DOHH2 (cell line): Measurements from ENCODE around the gene CEP95.
"Not testable (repeated sequence)": the region's sequence is repeated elsewhere in the genome, so short reads cannot be mapped to it uniquely, and the experiment has no call there.

Experiments
- H3F3A ChIP-seq: fragments of 200-600 bp; sonication (generic), shearing (Covaris generic); 2 replicates; pipeline ENCODE4 v1.6.0; 2016; ENCODE audit warnings: antibody characterized with exemption, mild to moderate bottlenecking; ENCODE audit not compliant: control insufficient read depth, insufficient read depth
- H3K27ac ChIP-seq: fragments of 200-600 bp; sonication (generic); 2 replicates; pipeline ENCODE4 v1.5.1; 2014; ENCODE audit warnings: low read depth, mild to moderate bottlenecking, low read length, moderate library complexity
- H3K27me3 ChIP-seq: fragments of 200-600 bp; sonication (generic); 2 replicates; pipeline ENCODE4 v1.6.1; 2014; ENCODE audit warnings: mild to moderate bottlenecking, low read length, mixed read lengths; ENCODE audit not compliant: control insufficient read depth
- H3K36me3 ChIP-seq: fragments of 200-600 bp; sonication (generic); 2 replicates; pipeline ENCODE4 v1.6.1; 2014; ENCODE audit warnings: mild to moderate bottlenecking, low read length, moderate library complexity, mixed read lengths; ENCODE audit not compliant: control insufficient read depth
- H3K4me1 ChIP-seq: fragments of 200-600 bp; sonication (generic); 2 replicates; pipeline ENCODE4 v1.6.1; 2014; ENCODE audit warnings: mild to moderate bottlenecking, low read length, mixed read lengths; ENCODE audit not compliant: control insufficient read depth
- H3K4me2 ChIP-seq: fragments of 200-600 bp; sonication (generic); 2 replicates; pipeline ENCODE4 v1.6.0; 2014; ENCODE audit warnings: mild to moderate bottlenecking, low read length, moderate library complexity
- H3K4me3 ChIP-seq: fragments of 200-600 bp; sonication (generic); 2 replicates; pipeline ENCODE4 v1.5.1; 2014; ENCODE audit warnings: mild to moderate bottlenecking, low read length, mixed read lengths
- H3K79me2 ChIP-seq: fragments of 200-600 bp; sonication (generic); 2 replicates; pipeline ENCODE4 v1.6.1; 2014; ENCODE audit warnings: mild to moderate bottlenecking, low read length, mixed read lengths; ENCODE audit not compliant: control insufficient read depth
- H3K9me2 ChIP-seq: fragments of 200-600 bp; sonication (generic); replicated peaks from 2 replicates; pipeline ENCODE4 v1.6.1; 2014; ENCODE audit warnings: mild to moderate bottlenecking, low read length, mixed read lengths; ENCODE audit not compliant: control insufficient read depth
- H3K9me3 ChIP-seq: fragments of 200-600 bp; sonication (generic); 2 replicates; pipeline ENCODE4 v1.6.1; 2014; ENCODE audit warnings: antibody characterized with exemption, low read length, mixed read lengths; ENCODE audit not compliant: control insufficient read depth, insufficient read depth
- H4K20me1 ChIP-seq: fragments of 200-600 bp; sonication (generic); 2 replicates; pipeline ENCODE4 v1.6.0; 2014; ENCODE audit warnings: low read depth, mild to moderate bottlenecking, antibody characterized with exemption, low read length, moderate library complexity; ENCODE audit not compliant: control insufficient read depth, insufficient read depth
- EZH2phosphoT487 ChIP-seq: fragments of 200-600 bp; sonication (generic); IDR thresholded peaks from 2 replicates; pipeline ENCODE4 v1.6.1; 2017; ENCODE audit warnings: borderline replicate concordance, mild to moderate bottlenecking, antibody characterized with exemption, low read length, moderate library complexity, mixed read lengths
- TF ChIP-seq, protein P1 (sequence below): fragments of 200-600 bp; sonication (generic); IDR thresholded peaks from one replicate; pipeline ENCODE4 v1.5.1; 2014; ENCODE audit warnings: antibody characterized with exemption, mild to moderate bottlenecking, low read depth, low read length; ENCODE audit not compliant: poor library complexity, severe bottlenecking

The CEP95 gene

DNA sequence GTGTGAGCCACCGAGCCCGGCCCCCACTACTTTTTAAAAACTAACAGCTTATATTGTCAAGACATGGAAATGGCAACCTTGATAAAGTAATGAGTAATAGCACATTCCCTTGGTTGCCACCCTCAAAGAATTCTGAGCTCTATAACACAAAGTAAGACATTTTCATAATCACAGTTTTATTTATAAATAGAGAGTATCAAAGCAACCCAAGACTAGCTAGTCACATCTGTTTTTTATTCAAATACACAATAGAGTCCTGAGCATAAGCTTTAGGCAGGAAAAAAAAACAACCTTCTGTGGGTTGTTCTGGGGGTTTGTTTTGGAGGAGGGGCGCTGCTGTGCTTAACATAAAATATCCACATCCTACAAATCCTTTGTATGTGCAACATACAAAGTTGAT lies 68.7 kb downstream of the CEP95 start:
- TF ChIP-seq, protein P1, sequence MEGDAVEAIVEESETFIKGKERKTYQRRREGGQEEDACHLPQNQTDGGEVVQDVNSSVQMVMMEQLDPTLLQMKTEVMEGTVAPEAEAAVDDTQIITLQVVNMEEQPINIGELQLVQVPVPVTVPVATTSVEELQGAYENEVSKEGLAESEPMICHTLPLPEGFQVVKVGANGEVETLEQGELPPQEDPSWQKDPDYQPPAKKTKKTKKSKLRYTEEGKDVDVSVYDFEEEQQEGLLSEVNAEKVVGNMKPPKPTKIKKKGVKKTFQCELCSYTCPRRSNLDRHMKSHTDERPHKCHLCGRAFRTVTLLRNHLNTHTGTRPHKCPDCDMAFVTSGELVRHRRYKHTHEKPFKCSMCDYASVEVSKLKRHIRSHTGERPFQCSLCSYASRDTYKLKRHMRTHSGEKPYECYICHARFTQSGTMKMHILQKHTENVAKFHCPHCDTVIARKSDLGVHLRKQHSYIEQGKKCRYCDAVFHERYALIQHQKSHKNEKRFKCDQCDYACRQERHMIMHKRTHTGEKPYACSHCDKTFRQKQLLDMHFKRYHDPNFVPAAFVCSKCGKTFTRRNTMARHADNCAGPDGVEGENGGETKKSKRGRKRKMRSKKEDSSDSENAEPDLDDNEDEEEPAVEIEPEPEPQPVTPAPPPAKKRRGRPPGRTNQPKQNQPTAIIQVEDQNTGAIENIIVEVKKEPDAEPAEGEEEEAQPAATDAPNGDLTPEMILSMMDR = no peak
- TF ChIP-seq EZH2phosphoT487 = no peak
- Histone ChIP-seq H4K20me1 (no peaks in the 10 kb centered on the region), H3K9me2 (no peaks in the 10 kb centered on the region), H3K9me3 (no peaks in the 10 kb centered on the region), H3K4me2 (no peak overlapping the region), H3K27ac (no peak overlapping the region), H3K27me3 (no peaks in the 10 kb centered on the region), H3K36me3 (peaks cover 19% of the 10 kb centered on the region), H3K4me1 (peaks cover 15% of the 10 kb centered on the region), H3K4me3 (no peak overlapping the region), H3F3A (peaks cover 6% of the 10 kb centered on the region; the same call in 1 of the 2 replicates), H3K79me2 (no peaks in the 10 kb centered on the region)

DNA sequence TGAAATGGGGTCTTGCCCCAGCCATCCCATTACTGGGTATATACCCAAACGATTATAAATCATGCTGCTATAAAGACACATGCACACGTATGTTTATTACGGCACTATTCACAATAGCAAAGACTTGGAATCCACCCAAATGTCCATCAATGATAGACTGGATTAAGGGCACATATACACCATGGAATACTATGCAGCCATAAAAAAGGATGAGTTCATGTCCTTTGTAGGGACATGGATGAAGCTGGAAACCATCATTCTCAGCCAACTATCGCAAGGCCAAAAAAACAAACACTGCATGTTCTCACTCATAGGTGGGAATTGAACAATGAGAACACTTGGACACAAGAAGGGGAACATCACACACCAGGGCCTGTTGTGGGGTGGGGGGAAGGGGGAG lies 70.2 kb downstream of the CEP95 start:
- H4K20me1 ChIP-seq, H3K9me2 ChIP-seq, H3F3A ChIP-seq, H3K9me3 ChIP-seq, H3K27me3 ChIP-seq, H3K4me2 ChIP-seq, H3K4me3 ChIP-seq, H3K27ac ChIP-seq, H3K79me2 ChIP-seq: not testable (repeated sequence)
- Histone ChIP-seq H3K4me1 (peaks cover 12% of the 10 kb centered on the region), H3K36me3 (peaks cover 16% of the 10 kb centered on the region)

DNA sequence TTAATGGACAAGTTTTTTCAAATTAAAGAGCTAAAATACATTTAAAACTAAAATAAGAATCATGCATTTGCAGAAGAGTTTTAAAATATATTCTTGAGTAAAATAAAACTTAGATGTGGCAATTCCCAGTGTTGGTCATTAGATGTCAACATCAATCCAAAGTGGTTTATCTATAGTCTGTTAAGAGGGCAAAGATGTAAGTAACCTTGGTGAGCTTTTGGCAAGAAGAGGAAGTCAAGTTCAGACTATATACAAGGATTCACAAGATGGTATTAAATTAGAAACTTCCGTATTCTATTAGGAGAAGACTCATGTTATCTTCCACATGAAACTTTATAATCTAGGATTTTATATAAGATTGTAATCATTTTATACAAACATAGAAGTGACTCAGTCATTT lies 73.1 kb downstream of the CEP95 start:
- H3K9me2 ChIP-seq = no peaks in the 10 kb centered on the region
- H4K20me1 ChIP-seq = no peaks in the 10 kb centered on the region
- H3F3A ChIP-seq = peaks cover under 1% of the 10 kb centered on the region; the same call in 1 of the 2 replicates
- H3K9me3 ChIP-seq = no peaks in the 10 kb centered on the region
- no peak overlapping the region for H3K4me3 ChIP-seq
- no peaks in the 10 kb centered on the region for H3K79me2 ChIP-seq
- no peaks in the 10 kb centered on the region for H3K27me3 ChIP-seq
- no peak overlapping the region for H3K4me2 ChIP-seq
- H3K36me3 ChIP-seq = peaks cover 22% of the 10 kb centered on the region
- TF ChIP-seq, protein P1 = no peak
- TF ChIP-seq EZH2phosphoT487 = no peak
- no peaks in the 10 kb centered on the region for H3K4me1 ChIP-seq
- no peak overlapping the region for H3K27ac ChIP-seq

DNA sequence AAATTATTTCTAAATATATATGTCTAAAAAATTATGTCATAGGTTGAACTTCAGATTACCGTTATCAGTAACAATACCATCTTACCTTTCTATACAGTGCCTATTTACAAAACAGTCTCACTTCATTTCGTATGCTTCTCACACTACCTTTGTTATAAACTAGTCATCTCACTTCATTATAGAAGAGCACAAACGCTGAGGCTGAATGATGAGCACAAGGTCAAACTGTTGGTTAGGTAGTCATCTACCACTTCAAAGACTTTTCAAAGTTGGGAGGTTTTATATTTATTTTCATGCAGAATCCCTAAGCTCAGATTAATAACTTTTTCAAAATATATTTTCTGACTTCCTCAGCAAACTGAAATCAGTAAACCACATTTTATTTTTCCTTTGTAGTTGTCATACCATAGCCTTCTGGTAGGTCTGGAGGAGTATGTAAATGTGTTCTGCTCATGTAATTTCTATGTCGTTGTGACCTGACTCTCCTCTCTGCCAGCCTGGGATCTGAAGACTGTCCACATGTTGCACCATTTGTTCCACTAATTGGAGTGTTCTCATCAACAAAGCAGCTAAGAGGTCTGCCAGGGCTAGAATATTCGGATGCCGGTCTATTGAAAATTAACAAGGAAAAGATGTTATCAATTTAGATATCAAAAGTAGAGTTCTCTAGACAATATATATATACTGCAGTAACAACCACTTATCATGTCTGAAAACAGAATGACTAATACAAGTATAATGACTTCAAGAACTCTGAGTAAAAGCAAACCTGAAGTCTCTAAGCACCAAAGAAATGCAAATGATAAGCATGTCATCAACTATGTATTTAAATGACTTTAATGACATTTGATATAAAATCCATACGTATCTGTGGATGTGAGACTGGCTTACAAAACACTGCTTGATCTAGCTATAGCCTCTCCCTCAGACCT lies 73.9 kb downstream of the CEP95 start:
- Histone ChIP-seq H3K4me3 (no peak overlapping the region), H3K4me2 (no peak overlapping the region), H3K9me3 (no peaks in the 10 kb centered on the region), H3K27ac (no peak overlapping the region), H3K36me3 (peaks cover 22% of the 10 kb centered on the region), H3K9me2 (no peaks in the 10 kb centered on the region), H4K20me1 (no peaks in the 10 kb centered on the region), H3F3A (no peaks in the 10 kb centered on the region), H3K27me3 (no peaks in the 10 kb centered on the region), H3K79me2 (no peaks in the 10 kb centered on the region), H3K4me1 (no peaks in the 10 kb centered on the region)
- TF ChIP-seq, protein P1 = no peak
- no peak for TF ChIP-seq EZH2phosphoT487
